SK-N-SH (cell line): ENCODE results near the gene RHAG. TPM values are rescaled to one million over a fixed set of nuclear protein-coding genes. Genes with fewer than 3 reads are reported as not detected.
"Not testable (repeated sequence)": the region's sequence is repeated elsewhere in the genome, so short reads cannot be mapped to it uniquely, and the experiment has no call there.

ENCODE experiments used
- CTCF ChIA-PET: fragments of 300-600, 350-600 bp; formaldehyde crosslinking; extraction: SDS; loops from one replicate; lab custom pipeline; 2021; lab: Yijun Ruan, JAX
- POLR2A ChIA-PET: fragments of 350-600 bp; sonication (Branson Sonifier 250); formaldehyde crosslinking; extraction: SDS; loops from one replicate; lab custom pipeline; 2020; ENCODE audit warnings: antibody characterized with exemption, inconsistent platforms; lab: Yijun Ruan, JAX
- DNase-seq: peaks from one replicate; pipeline ENCODE4 v3.0.0; 2012
- H2AFZ ChIP-seq: fragments of 200-600 bp; sonication (generic); 2 replicates; pipeline ENCODE4 v1.8.1; 2016; ENCODE audit warnings: antibody characterized with exemption, mild to moderate bottlenecking, low read depth
- H3F3A ChIP-seq: fragments of 200-600 bp; sonication (generic); replicated peaks from 2 replicates; pipeline ENCODE3; 2016; ENCODE audit warnings: antibody characterized with exemption, mild to moderate bottlenecking; ENCODE audit not compliant: insufficient read depth
- H3K27ac ChIP-seq, 2 experiments: fragments of 200-500 bp in 1 of 2; fragments of 200-600 bp in 1 of 2; sonication (Bioruptor generic) in 1 of 2; sonication (generic), shearing (Covaris generic) in 1 of 2; 2 replicates each; pipeline versions ENCODE4 v1.5.1 to v1.6.1; 2014 to 2016; ENCODE audit warnings: low read depth in 2 of 2, inconsistent platforms in 1 of 2, low read length in 1 of 2, mild to moderate bottlenecking in 1 of 2, mixed read lengths in 1 of 2
- H3K27me3 ChIP-seq: fragments of 200-600 bp; sonication (generic), shearing (Covaris generic); 2 replicates; pipeline ENCODE4 v1.6.1; 2016; ENCODE audit warnings: mixed run types; ENCODE audit not compliant: insufficient read depth
- H3K36me3 ChIP-seq, 2 experiments: fragments of 200-500 bp in 1 of 2; fragments of 200-600 bp in 1 of 2; sonication (Bioruptor generic) in 1 of 2; sonication (generic) in 1 of 2; replicated peaks in 1 of 2; 2 replicates each; pipeline versions ENCODE3 to v1.5.1; 2014 to 2016; ENCODE audit warnings: low read length in 1 of 2, mild to moderate bottlenecking in 1 of 2; ENCODE audit not compliant: insufficient read depth in 2 of 2, control insufficient read depth in 1 of 2
- H3K4me1 ChIP-seq, 2 experiments: fragments of 200-500 bp in 1 of 2; fragments of 200-600 bp in 1 of 2; sonication (Bioruptor generic) in 1 of 2; sonication (generic), shearing (Covaris generic) in 1 of 2; 2 replicates each; pipeline versions ENCODE4 v1.5.1 to v1.6.1; 2014 to 2016; ENCODE audit warnings: low read depth in 1 of 2, low read length in 1 of 2, mixed run types in 1 of 2; ENCODE audit not compliant: insufficient read depth in 2 of 2, control insufficient read depth in 1 of 2
- H3K4me2 ChIP-seq: fragments of 200-600 bp; sonication (generic), shearing (Covaris generic); 2 replicates; pipeline ENCODE4 v1.6.1; 2017; ENCODE audit warnings: mixed run types
- H3K4me3 ChIP-seq, 2 experiments: fragments of 200-500 bp in 1 of 2; fragments of 200-600 bp in 1 of 2; sonication (Bioruptor generic) in 1 of 2; sonication (generic), shearing (Covaris generic) in 1 of 2; 2 replicates each; pipeline versions ENCODE4 v1.5.1 to v1.8.1; 2014 to 2016; ENCODE audit warnings: low read depth in 2 of 2, inconsistent platforms in 1 of 2, low read length in 1 of 2, mild to moderate bottlenecking in 1 of 2, mixed read lengths in 1 of 2, moderate library complexity in 1 of 2
- H3K79me2 ChIP-seq: fragments of 200-600 bp; sonication (generic); 2 replicates; pipeline ENCODE4 v1.8.1; 2017; ENCODE audit warnings: mild to moderate bottlenecking; ENCODE audit not compliant: insufficient read depth
- H3K9ac ChIP-seq: fragments of 200-600 bp; sonication (generic); 2 replicates; pipeline ENCODE4 v1.6.1; 2017; ENCODE audit warnings: mixed run types
- H3K9me2 ChIP-seq: fragments of 200-600 bp; sonication (generic); 2 replicates; pipeline ENCODE4 v1.6.1; 2017; ENCODE audit warnings: mixed run types
- H3K9me3 ChIP-seq: fragments of 200-600 bp; sonication (generic); 2 replicates; pipeline ENCODE4 v1.6.1; 2017; ENCODE audit warnings: mixed run types, mild to moderate bottlenecking, moderate library complexity
- H4K20me1 ChIP-seq: fragments of 200-600 bp; sonication (generic); 2 replicates; pipeline ENCODE4 v1.6.1; 2017; ENCODE audit warnings: mild to moderate bottlenecking, mixed run types; ENCODE audit not compliant: insufficient read depth
- CHD2 ChIP-seq: fragments of 150-350 bp; IDR thresholded peaks from 2 replicates; pipeline ENCODE4 v1.6.1; 2018; ENCODE audit warnings: low read length; ENCODE audit not compliant: partially characterized antibody
- CTCF ChIP-seq: fragments of 200-600 bp; sonication (generic); IDR thresholded peaks from 2 replicates; pipeline ENCODE4 v1.6.1; 2017; ENCODE audit warnings: antibody characterized with exemption, mild to moderate bottlenecking, moderate library complexity
- ELF1 ChIP-seq: IDR thresholded peaks from 2 replicates; pipeline ENCODE4 v1.4.0; 2012
- FOXM1 ChIP-seq: IDR thresholded peaks from 2 replicates; pipeline ENCODE4 v1.4.0; 2012; ENCODE audit warnings: low read depth, mild to moderate bottlenecking
- GATA2 ChIP-seq: sonication (generic); formaldehyde crosslinking; IDR thresholded peaks from 2 replicates; pipeline ENCODE4 v1.5.0; 2020; ENCODE audit warnings: mild to moderate bottlenecking, missing genetic modification reagents
- JUND ChIP-seq: IDR thresholded peaks from 2 replicates; pipeline ENCODE4 v1.4.0; 2012
- POLR2AphosphoS5 ChIP-seq: IDR thresholded peaks from 2 replicates; pipeline ENCODE4 v1.6.1; 2012; ENCODE audit warnings: low read depth, low read length
- RCOR1 ChIP-seq: fragments of 150-350 bp; IDR thresholded peaks from 2 replicates; pipeline ENCODE4 v1.6.1; 2017; ENCODE audit warnings: antibody characterized with exemption, low read length
- REST ChIP-seq: IDR thresholded peaks from 2 replicates; pipeline ENCODE4 v1.6.1; 2012; ENCODE audit warnings: mild to moderate bottlenecking, low read depth, low read length, moderate library complexity
- RXRA ChIP-seq: IDR thresholded peaks from 2 replicates; pipeline ENCODE4 v1.4.0; 2012; ENCODE audit warnings: low read depth, mild to moderate bottlenecking, borderline replicate concordance
- SMC3 ChIP-seq: IDR thresholded peaks from 2 replicates; pipeline ENCODE4 v1.6.1; 2012; ENCODE audit warnings: low read depth, low read length, improper control_type of control experiment
- TAF1 ChIP-seq: IDR thresholded peaks from 2 replicates; pipeline ENCODE4 v1.6.1; 2012; ENCODE audit warnings: low read depth, mild to moderate bottlenecking, low read length, moderate library complexity, borderline replicate concordance
- TCF12 ChIP-seq: IDR thresholded peaks from 2 replicates; pipeline ENCODE4 v1.4.0; 2012
- USF2 ChIP-seq: fragments of 150-350 bp; IDR thresholded peaks from 2 replicates; pipeline ENCODE4 v1.6.1; 2017; ENCODE audit warnings: antibody characterized with exemption, low read length, low read depth, borderline replicate concordance
- YY1 ChIP-seq: IDR thresholded peaks from 2 replicates; pipeline ENCODE4 v1.4.0; 2012; ENCODE audit warnings: low read depth, mild to moderate bottlenecking
- WGBS: methylation state at CpG from one replicate; pipeline ENCODE4 v1.1.6; 2017; ENCODE audit warnings: low lambda C conversion rate; 5-methylcytosine and 5-hydroxymethylcytosine counted together
- polyA plus RNA-seq, 3 experiments: library from polyadenylated mRNA; depleted of rRNA; stranded (reverse); fragments of >200 nt; gene quantifications; 2 replicates each; pipeline ENCODE4 v1.2.3, GENCODE V29; 2012

RHAG gene
- polyA plus RNA-seq, 1 of the 3 experiments (the other 2 are of a cell fraction) = not detected

GRCh38 chr6:49664817-49665216 lies 28.2 kb upstream of the RHAG start (continued):
- TF ChIP-seq CTCF = no peak
- TF ChIP-seq, all 33 proteins: peak for 0

- CTCF ChIA-PET = not testable (repeated sequence)
- 9% methylated on average over 1 of the region's 1 CpG for WGBS
These were observed 27.4 kb upstream of the RHAG start for GRCh38 chr6:49664054-49664453.

GRCh38 chr6:49662892-49663261 lies 26.2 kb upstream of the RHAG start:
- Histone ChIP-seq H4K20me1 (no peaks in the 10 kb centered on the region), H3K9me3 (no peaks in the 10 kb centered on the region), H3K9ac (no peak overlapping the region), H3K4me1 (no peaks in the 10 kb centered on the region), H3K4me2 (no peak overlapping the region), H3K27me3 (no peaks in the 10 kb centered on the region), H3K4me3 (no peak overlapping the region), H3F3A (no peaks in the 10 kb centered on the region), H3K79me2 (no peaks in the 10 kb centered on the region), H2AFZ (no peak overlapping the region), H3K36me3 (no peaks in the 10 kb centered on the region), H3K9me2 (no peaks in the 10 kb centered on the region), H3K27ac (no peak overlapping the region)
- DNase-seq = no peak
- ChIA-PET CTCF (no interaction called here), POLR2A (no interaction called here)
- TF ChIP-seq TAF1 (no peak), USF2 (no peak), JUND (no peak), GATA2 (CRISPR knock-in tag) (no peak), TCF12 (no peak), YY1 (no peak), REST (no peak), FOXM1 (no peak), ELF1 (no peak), RCOR1 (no peak), POLR2AphosphoS5 (no peak), CHD2 (no peak), RXRA (no peak), SMC3 (no peak)
- WGBS = 12% methylated on average over 1 of the region's 1 CpG

More at GRCh38 chr6:49664054-49664453, 27.4 kb upstream of the RHAG start:
- H3K9me2 ChIP-seq, H4K20me1 ChIP-seq, H3K9ac ChIP-seq, POLR2A ChIA-PET, DNase-seq, H3K79me2 ChIP-seq, H3K27me3 ChIP-seq, H3K4me1 ChIP-seq, H2AFZ ChIP-seq, H3K36me3 ChIP-seq, H3K4me3 ChIP-seq, H3K9me3 ChIP-seq, H3F3A ChIP-seq, H3K4me2 ChIP-seq, H3K27ac ChIP-seq: not testable (repeated sequence)
